T-cell (primary cell): Measurements from ENCODE around the gene MAST3. TPM values are rescaled to one million over a fixed set of nuclear protein-coding genes. Genes with fewer than 3 reads are reported as not detected.

Experiments used
- ATAC-seq, 4 experiments: fragments of 200-7000 bp in 3 of 4; fragments of 150-1000 bp in 1 of 4; cut with Tn5 transposase; replicated peaks in 1 of 4; 1 replicate in 3 of 4; 2 replicates in 1 of 4; pipeline ENCODE4 v1.10.0; 2021; ENCODE audit warnings: moderate library complexity in 3 of 4, mild to moderate bottlenecking in 2 of 4, moderate number of reproducible peaks in 1 of 4
- CTCF ChIA-PET, 2 donors: fragments of 300-600 bp; sonication (Branson Sonifier 250); formaldehyde crosslinking; loops; one replicate each; lab custom pipeline; 2022; ENCODE audit warnings: antibody characterized with exemption in 2 of 2; lab: Charles Lee
- POLR2A ChIA-PET, 2 donors: fragments of 300-600 bp; sonication (Branson Sonifier 250); formaldehyde crosslinking; loops; one replicate each; lab custom pipeline; 2022; ENCODE audit warnings: antibody characterized with exemption in 2 of 2; lab: Charles Lee
- DNase-seq, 35 experiments: peaks; one replicate each; pipeline versions ENCODE4 v3.0.0 to v3.0.0-alpha.2; 2013 to 2023
- H3K27ac ChIP-seq: one replicate; pipeline ENCODE4 v1.5.1; 2013; ENCODE audit warnings: low read length
- H3K27me3 ChIP-seq, 2 experiments: replicated peaks in 1 of 2; 1 replicate in 1 of 2; 2 replicates in 1 of 2; pipeline versions ENCODE4 v1.6.1 to v1.7.0; 2013; ENCODE audit warnings: low read length in 1 of 2, mixed read lengths in 1 of 2; ENCODE audit not compliant: control insufficient read depth in 2 of 2, insufficient read depth in 2 of 2; ENCODE audit errors: extremely low read depth in 1 of 2
- H3K36me3 ChIP-seq, 2 donors: 1 replicate in 1 of 2; 2 replicates in 1 of 2; pipeline versions ENCODE4 v1.6.1 to v1.7.0; 2013; ENCODE audit warnings: low read length in 1 of 2; ENCODE audit not compliant: control insufficient read depth in 2 of 2, insufficient read depth in 1 of 2; ENCODE audit errors: extremely low read depth in 1 of 2
- H3K4me1 ChIP-seq, 2 experiments: 1 replicate in 1 of 2; 2 replicates in 1 of 2; pipeline versions ENCODE4 v1.6.1 to v1.7.0; 2013; ENCODE audit warnings: low read length in 2 of 2, mixed read lengths in 1 of 2; ENCODE audit not compliant: insufficient read depth in 2 of 2, control insufficient read depth in 1 of 2; ENCODE audit errors: extremely low read depth in 1 of 2
- H3K4me3 ChIP-seq, 2 donors: 1 replicate in 1 of 2; 2 replicates in 1 of 2; pipeline versions ENCODE4 v1.5.1 to v1.7.0; 2013; ENCODE audit warnings: mild to moderate bottlenecking in 2 of 2, low read length in 1 of 2, moderate library complexity in 1 of 2; ENCODE audit not compliant: control insufficient read depth in 1 of 2; ENCODE audit errors: extremely low read depth in 1 of 2
- H3K9me3 ChIP-seq: 2 replicates; pipeline ENCODE4 v1.7.0; 2013
- H3K27ac Mint-ChIP-seq, 2 donors: one replicate each; pipeline ENCODE4 v1.8.0; 2020 to 2021; ENCODE audit warnings: mild to moderate bottlenecking in 2 of 2, mixed read lengths in 2 of 2
- H3K27me3 Mint-ChIP-seq, 2 donors: one replicate each; pipeline ENCODE4 v1.8.0; 2021 to 2022; ENCODE audit warnings: mixed read lengths in 2 of 2
- H3K36me3 Mint-ChIP-seq: one replicate; pipeline ENCODE4 v1.8.0; 2021; ENCODE audit warnings: mixed read lengths
- H3K4me1 Mint-ChIP-seq, 3 donors: one replicate each; pipeline ENCODE4 v1.8.0; 2020 to 2022; ENCODE audit warnings: mixed read lengths in 3 of 3, mild to moderate bottlenecking in 1 of 3
- H3K4me3 Mint-ChIP-seq, 3 donors: one replicate each; pipeline ENCODE4 v1.8.0; 2020 to 2022; ENCODE audit warnings: mild to moderate bottlenecking in 3 of 3, mixed read lengths in 3 of 3, moderate library complexity in 3 of 3
- H3K9me3 Mint-ChIP-seq, 3 donors: one replicate each; pipeline ENCODE4 v1.8.0; 2020 to 2022; ENCODE audit warnings: mixed read lengths in 3 of 3
- WGBS: methylation state at CpG from one replicate; pipeline ENCODE4 v1.1.5; 2013; ENCODE audit warnings: missing lambda C conversion rate; ENCODE audit not compliant: insufficient coverage; 5-methylcytosine and 5-hydroxymethylcytosine counted together
- total RNA-seq, 35 experiments: library from RNA in 6 of 35; stranded (reverse) in 6 of 35; fragments of 120-200 nt in 1 of 35; gene quantifications; one replicate each; pipeline versions ENCODE4 v1.2.1 to v1.2.4 and lab custom pipeline; 2013 to 2026

The MAST3 gene
- total RNA-seq, 5 donors from 2014 or later (not counting 1 experiment from before 2014, with no cell fraction given): 42.0 to 60.2 (median 53.2) TPM

- H3K9me3 Mint-ChIP-seq: no peaks in the 10 kb centered on the region
- Histone ChIP-seq H3K4me3 (no peak overlapping the region), H3K4me1 (no peaks in the 10 kb centered on the region), H3K27ac (no peak overlapping the region), H3K36me3 (peaks cover 23 to 78% of the 10 kb centered on the region in 2 donors), H3K27me3 (no peaks in the 10 kb centered on the region), H3K9me3 (no peaks in the 10 kb centered on the region)
- WGBS: 100% methylated on average over 3 of the region's 9 CpGs
- ChIA-PET CTCF (interaction anchor here in 1 of 2 donors (0.6 kb wide), 1 partner anchor 8 kb away, joined by 6 read pairs; no protein-coding TSS in a partner anchor), POLR2A (interaction anchor here (0.6 to 0.7 kb wide), 3 partner anchors 53 to 149 kb away, joined by 3 to 6 read pairs (median 3); no protein-coding TSS in a partner anchor)
- H3K27ac Mint-ChIP-seq: no peak overlapping the region
- H3K4me1 Mint-ChIP-seq: no peaks in the 10 kb centered on the region
- H3K36me3 Mint-ChIP-seq: peaks cover 23% of the 10 kb centered on the region
- H3K27me3 Mint-ChIP-seq: no peaks in the 10 kb centered on the region
- ATAC-seq (no peak), DNase-seq (no peak)
- no peak overlapping the region for H3K4me3 Mint-ChIP-seq
Measured at GRCh38 chr19:18137657-18138339, 40.2 kb downstream of the MAST3 start.

- CTCF ChIA-PET: interaction anchor here in 1 of 2 donors (0.6 kb wide), 1 partner anchor 22 kb away, joined by 3 read pairs; no protein-coding TSS in a partner anchor
- ATAC-seq (no peak), DNase-seq (no peak)
- H3K36me3 Mint-ChIP-seq: peaks cover 25% of the 10 kb centered on the region
- peaks cover 31 to 81% of the 10 kb centered on the region in 2 donors for H3K36me3 ChIP-seq
- H3K4me3 Mint-ChIP-seq: no peak overlapping the region
- H3K4me3 ChIP-seq: no peak overlapping the region
- no peaks in the 10 kb centered on the region for H3K9me3 Mint-ChIP-seq
- POLR2A ChIA-PET: interaction anchor here in 1 of 2 donors (0.5 kb wide), 1 partner anchor 100 kb away, joined by 4 read pairs; no protein-coding TSS in a partner anchor
- WGBS: 100% methylated on average over 1 of the region's 1 CpG
- no peak overlapping the region for H3K27ac Mint-ChIP-seq
- H3K9me3 ChIP-seq: no peaks in the 10 kb centered on the region
- H3K4me1 Mint-ChIP-seq: no peaks in the 10 kb centered on the region
- no peak overlapping the region for H3K27ac ChIP-seq
- no peaks in the 10 kb centered on the region for H3K4me1 ChIP-seq
- no peaks in the 10 kb centered on the region for H3K27me3 Mint-ChIP-seq
- H3K27me3 ChIP-seq: no peaks in the 10 kb centered on the region
Measured at GRCh38 chr19:18140473-18140872, 42.9 kb downstream of the MAST3 start.

DNA sequence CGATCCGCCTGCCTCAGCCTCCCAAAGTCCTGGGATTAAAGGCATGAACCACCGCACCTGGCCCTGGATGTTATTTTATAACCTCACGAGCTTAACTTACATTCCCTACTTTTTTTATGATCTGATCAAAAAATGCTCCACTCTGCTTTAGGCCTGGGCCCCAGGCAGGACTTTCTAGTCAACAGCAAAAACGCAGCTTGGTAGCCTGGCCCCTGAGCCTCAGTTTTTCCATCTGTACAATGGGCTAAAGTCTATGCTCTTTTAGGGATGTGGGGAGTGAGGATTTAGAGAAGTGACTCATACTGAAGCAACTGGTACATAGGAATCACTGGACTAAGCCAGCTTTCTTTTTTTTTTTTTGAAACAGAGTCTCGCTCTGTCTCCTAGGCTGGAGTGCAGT lies 43.5 kb downstream of the MAST3 start:
- no peaks in the 10 kb centered on the region for H3K27me3 ChIP-seq
- H3K4me3 Mint-ChIP-seq: no peak overlapping the region
- no peaks in the 10 kb centered on the region for H3K9me3 Mint-ChIP-seq
- no peaks in the 10 kb centered on the region for H3K4me1 Mint-ChIP-seq
- POLR2A ChIA-PET: no interaction called here
- ATAC-seq (no peak), DNase-seq (no peak)
- peaks cover 34 to 81% of the 10 kb centered on the region in 2 donors for H3K36me3 ChIP-seq
- CTCF ChIA-PET: interaction anchor here in 1 of 2 donors (0.6 kb wide), 2 partner anchors 22 to 24 kb away, joined by 3 to 4 read pairs; no protein-coding TSS in a partner anchor
- no peaks in the 10 kb centered on the region for H3K4me1 ChIP-seq
- H3K9me3 ChIP-seq: no peaks in the 10 kb centered on the region
- peaks cover 24% of the 10 kb centered on the region for H3K36me3 Mint-ChIP-seq
- no peak overlapping the region for H3K27ac Mint-ChIP-seq
- no peaks in the 10 kb centered on the region for H3K27me3 Mint-ChIP-seq
- 95% methylated on average over 5 of the region's 6 CpGs for WGBS
- no peak overlapping the region for H3K27ac ChIP-seq
- H3K4me3 ChIP-seq: no peak overlapping the region

DNA sequence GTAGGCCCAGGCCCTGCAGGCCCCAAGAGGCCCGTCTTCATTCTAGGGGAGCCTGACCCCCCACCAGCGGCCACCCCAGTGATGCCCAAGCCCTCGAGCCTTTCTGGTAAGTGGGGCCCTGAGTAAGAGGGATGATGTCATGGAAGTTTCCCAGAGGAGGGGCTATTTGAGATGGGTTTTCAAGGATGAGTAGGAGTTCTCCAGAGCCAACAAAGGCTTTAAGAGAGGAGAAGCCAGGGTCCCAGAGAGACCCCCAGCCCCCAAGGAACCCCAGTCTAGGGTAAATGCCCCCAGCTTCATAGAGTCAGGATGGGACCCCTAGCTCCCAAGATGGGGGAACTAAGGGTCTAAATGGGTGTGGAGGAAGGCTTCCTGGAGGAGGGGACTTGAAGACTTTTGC lies 46.3 kb downstream of the MAST3 start:
- H3K36me3 Mint-ChIP-seq: peaks cover 28% of the 10 kb centered on the region
- no peak for ATAC-seq
- WGBS: 100% methylated on average over 2 of the region's 3 CpGs
- Histone ChIP-seq H3K9me3 (no peaks in the 10 kb centered on the region), H3K4me1 (peaks cover 0 to 8% of the 10 kb centered on the region in 2 experiments), H3K4me3 (no peak overlapping the region), H3K36me3 (peaks cover 31 to 72% of the 10 kb centered on the region in 2 donors), H3K27ac (no peak overlapping the region), H3K27me3 (no peaks in the 10 kb centered on the region)
- H3K27ac Mint-ChIP-seq: no peak overlapping the region
- no peak for DNase-seq
- no peak overlapping the region for H3K4me3 Mint-ChIP-seq
- no peaks in the 10 kb centered on the region for H3K9me3 Mint-ChIP-seq
- CTCF ChIA-PET: no interaction called here
- H3K27me3 Mint-ChIP-seq: no peaks in the 10 kb centered on the region
- peaks cover 0 to 3% (median 0%) of the 10 kb centered on the region in 3 donors for H3K4me1 Mint-ChIP-seq
- POLR2A ChIA-PET: no interaction called here

- no peaks in the 10 kb centered on the region for H3K9me3 Mint-ChIP-seq
- Histone ChIP-seq H3K36me3 (peaks cover 28 to 67% of the 10 kb centered on the region in 2 donors), H3K4me1 (peaks cover 0 to 11% of the 10 kb centered on the region in 2 experiments), H3K27me3 (no peaks in the 10 kb centered on the region), H3K9me3 (no peaks in the 10 kb centered on the region), H3K27ac (no peak overlapping the region), H3K4me3 (no peak overlapping the region)
- H3K36me3 Mint-ChIP-seq: peaks cover 25% of the 10 kb centered on the region
- H3K27me3 Mint-ChIP-seq: no peaks in the 10 kb centered on the region
- ChIA-PET CTCF (no interaction called here), POLR2A (no interaction called here)
- no peak overlapping the region for H3K4me3 Mint-ChIP-seq
- no peak for ATAC-seq
- peaks cover 0 to 3% (median 0%) of the 10 kb centered on the region in 3 donors for H3K4me1 Mint-ChIP-seq
- DNase-seq: no peak
- WGBS: 90% methylated on average over 11 of the region's 16 CpGs
- no peak overlapping the region for H3K27ac Mint-ChIP-seq
Measured at GRCh38 chr19:18144361-18144760, 46.8 kb downstream of the MAST3 start.

DNA sequence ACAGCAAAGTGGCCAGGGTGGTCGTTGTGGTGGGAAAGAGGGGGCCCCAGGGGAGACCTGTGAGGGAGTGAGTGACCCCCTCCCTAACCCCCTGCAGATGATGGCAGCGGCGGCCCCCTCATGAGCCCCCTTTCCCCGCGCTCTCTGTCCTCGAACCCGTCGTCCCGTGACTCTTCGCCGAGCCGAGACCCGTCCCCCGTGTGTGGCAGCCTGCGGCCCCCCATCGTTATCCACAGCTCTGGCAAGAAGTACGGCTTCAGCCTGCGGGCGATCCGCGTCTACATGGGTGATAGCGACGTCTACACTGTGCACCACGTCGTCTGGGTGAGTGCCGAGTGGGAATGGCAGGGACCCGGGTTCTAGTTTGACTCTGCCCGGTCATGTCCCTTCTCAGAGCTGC lies 47.3 kb downstream of the MAST3 start:
- Histone ChIP-seq H3K27ac (no peak overlapping the region), H3K4me3 (no peak overlapping the region), H3K36me3 (peaks cover 31 to 67% of the 10 kb centered on the region in 2 donors), H3K4me1 (peaks cover 0 to 16% of the 10 kb centered on the region in 2 experiments), H3K9me3 (no peaks in the 10 kb centered on the region), H3K27me3 (no peaks in the 10 kb centered on the region)
- ChIA-PET CTCF (no interaction called here), POLR2A (no interaction called here)
- Mint-ChIP-seq H3K36me3 (peaks cover 25% of the 10 kb centered on the region), H3K9me3 (no peaks in the 10 kb centered on the region), H3K4me3 (no peak overlapping the region), H3K4me1 (peaks cover 0 to 4% (median 0%) of the 10 kb centered on the region in 3 donors), H3K27me3 (no peaks in the 10 kb centered on the region), H3K27ac (no peak overlapping the region)
- DNase-seq (no peak), ATAC-seq (no peak)
- WGBS: 97% methylated on average over 25 of the region's 28 CpGs
